Fibroblast of lung (primary cell): ENCODE results near the gene CSF1R.

ENCODE experiments used
- CTCF ChIP-seq, 2 donors: IDR thresholded peaks in 1 of 2; conservative IDR thresholded peaks in 1 of 2; 1 replicate in 1 of 2; 2 replicates in 1 of 2; pipeline ENCODE4 v1.5.1; 2011 to 2012; ENCODE audit warnings: low read length in 2 of 2, control low read depth in 1 of 2, inconsistent platforms in 1 of 2, low read depth in 1 of 2, mild to moderate bottlenecking in 1 of 2
- EZH2 ChIP-seq: IDR thresholded peaks from 2 replicates; pipeline ENCODE4 v1.5.1; 2012; ENCODE audit warnings: low read length, control low read depth, mild to moderate bottlenecking; ENCODE audit errors: missing control alignments

DNA sequence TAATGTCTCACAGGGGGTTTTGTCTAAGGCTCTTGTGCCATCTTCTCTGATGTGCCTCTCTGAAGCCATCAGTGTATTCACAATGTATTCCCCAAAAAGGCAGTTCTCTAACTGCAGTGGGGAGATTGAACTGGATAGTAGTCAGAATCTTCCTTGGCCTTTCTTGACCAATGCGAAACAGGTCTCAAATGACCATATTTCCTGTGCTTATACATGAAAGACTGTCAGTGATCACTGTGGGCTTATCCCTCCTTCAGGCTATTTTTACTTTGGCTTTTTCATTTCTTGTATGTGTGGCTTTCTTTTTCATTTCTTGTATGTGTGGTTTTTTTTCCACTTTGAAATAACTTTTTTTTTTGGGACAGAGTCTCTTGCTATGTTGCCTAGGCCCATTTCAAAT, 66.1 kb downstream of the CSF1R start:
- no peak for TF ChIP-seq CTCF (conservative IDR thresholded peaks at IDR 0.05 in 1 of 2, IDR thresholded peaks at IDR 0.05 in 1 of 2; ENCODE audit: low read depth in 1 of 2, low read length in 2 of 2)
- TF ChIP-seq EZH2: no peak
